A673 (cell line): ENCODE measurements around the gene TBC1D24. TPM values are rescaled to one million over a fixed set of nuclear protein-coding genes. Genes with fewer than 3 reads are reported as not detected.

Experiments used
- BruUV-seq: library from RNA; stranded (reverse); fragments of 400-500 nt; replicated peaks from 2 replicates; lab custom pipeline; 2021; lab: Mats Ljungman, UMichigan
- CTCF ChIA-PET: fragments of 300-600 bp; sonication (Branson Sonifier 250); formaldehyde crosslinking; loops from one replicate; lab custom pipeline; 2022; ENCODE audit warnings: antibody characterized with exemption; lab: Charles Lee
- POLR2A ChIA-PET: fragments of 300-600 bp; sonication (Branson Sonifier 250); formaldehyde crosslinking; loops from one replicate; lab custom pipeline; 2022; ENCODE audit warnings: antibody characterized with exemption; ENCODE audit not compliant: low non-redundant PET; lab: Charles Lee
- DNase-seq: peaks from one replicate; pipeline ENCODE4 v3.0.0-alpha.2; 2015; ENCODE audit warnings: low spot score
- H3K27ac ChIP-seq: fragments of 200-600 bp; sonication (generic); 2 replicates; pipeline ENCODE4 v1.5.1; 2016; ENCODE audit warnings: mixed run types, low read depth, mild to moderate bottlenecking, mixed read lengths, antibody characterized with exemption, low read length; ENCODE audit not compliant: poor library complexity, severe bottlenecking
- H3K27me3 ChIP-seq: fragments of 200-600 bp; sonication (generic); replicated peaks from 2 replicates; pipeline ENCODE4 v1.6.1; 2017; ENCODE audit warnings: mixed run types, low read depth, mild to moderate bottlenecking, mixed read lengths, antibody characterized with exemption, low read length; ENCODE audit not compliant: insufficient read depth, poor library complexity
- H3K36me3 ChIP-seq: fragments of 200-600 bp; sonication (generic); 2 replicates; pipeline ENCODE4 v1.6.1; 2016; ENCODE audit warnings: mixed run types, mild to moderate bottlenecking, mixed read lengths, antibody characterized with exemption, low read length; ENCODE audit not compliant: insufficient read depth, poor library complexity, severe bottlenecking
- H3K4me1 ChIP-seq: fragments of 200-600 bp; sonication (generic); 2 replicates; pipeline ENCODE4 v1.6.1; 2017; ENCODE audit warnings: mixed run types, mild to moderate bottlenecking, mixed read lengths, antibody characterized with exemption, low read length; ENCODE audit not compliant: insufficient read depth, poor library complexity, severe bottlenecking
- H3K4me3 ChIP-seq: fragments of 200-600 bp; sonication (generic); 2 replicates; pipeline ENCODE4 v1.5.1; 2016; ENCODE audit warnings: low read depth, mixed run types, mild to moderate bottlenecking, mixed read lengths, low read length; ENCODE audit not compliant: poor library complexity, severe bottlenecking
- H3K9me3 ChIP-seq: fragments of 200-600 bp; sonication (generic); 2 replicates; pipeline ENCODE4 v1.6.1; 2016; ENCODE audit warnings: mixed run types, low read depth, mild to moderate bottlenecking, mixed read lengths, antibody characterized with exemption, low read length; ENCODE audit not compliant: poor library complexity, severe bottlenecking
- EZH2 ChIP-seq: fragments of 200-600 bp; sonication (generic); IDR thresholded peaks from 2 replicates; pipeline ENCODE4 v1.6.1; 2017; ENCODE audit warnings: borderline replicate concordance, low read depth, mild to moderate bottlenecking, mixed read lengths, antibody characterized with exemption, low read length; ENCODE audit not compliant: poor library complexity, severe bottlenecking
- intact Hi-C: fragments of 100-400 bp; cut with micrococcal nuclease; formaldehyde crosslinking; loops from one replicate; pipeline ENCODE4 v1.10.0; 2022; ENCODE audit not compliant: unreplicated experiment
- total RNA-seq: library from RNA; stranded (reverse); gene quantifications from 2 replicates; pipeline ENCODE4 v1.2.3, GENCODE V29; 2021
- TF ChIP-seq, protein P1 (sequence below): fragments of 300-800, 200-600 bp; sonication (generic); conservative IDR thresholded peaks from 2 replicates; pipeline ENCODE4 v1.5.1; 2017; ENCODE audit warnings: low read depth, mild to moderate bottlenecking, antibody characterized with exemption, low read length, moderate library complexity, mixed read lengths

The TBC1D24 gene
- total RNA-seq, 1 experiment from 2014 or later = 24.2 TPM

GRCh38 chr16:2472488-2472864 is 2.5 kb upstream of the TBC1D24 start:
- BruUV-seq = no TSS peak
- POLR2A ChIA-PET = no interaction called here
- Histone ChIP-seq H3K36me3 (no peaks in the 10 kb centered on the region), H3K27me3 (no peaks in the 10 kb centered on the region), H3K9me3 (no peaks in the 10 kb centered on the region), H3K4me1 (peaks cover 64% of the 10 kb centered on the region), H3K4me3 (no peak overlapping the region), H3K27ac (no peak overlapping the region)
- no peak for TF ChIP-seq EZH2
- TF ChIP-seq, protein P1, sequence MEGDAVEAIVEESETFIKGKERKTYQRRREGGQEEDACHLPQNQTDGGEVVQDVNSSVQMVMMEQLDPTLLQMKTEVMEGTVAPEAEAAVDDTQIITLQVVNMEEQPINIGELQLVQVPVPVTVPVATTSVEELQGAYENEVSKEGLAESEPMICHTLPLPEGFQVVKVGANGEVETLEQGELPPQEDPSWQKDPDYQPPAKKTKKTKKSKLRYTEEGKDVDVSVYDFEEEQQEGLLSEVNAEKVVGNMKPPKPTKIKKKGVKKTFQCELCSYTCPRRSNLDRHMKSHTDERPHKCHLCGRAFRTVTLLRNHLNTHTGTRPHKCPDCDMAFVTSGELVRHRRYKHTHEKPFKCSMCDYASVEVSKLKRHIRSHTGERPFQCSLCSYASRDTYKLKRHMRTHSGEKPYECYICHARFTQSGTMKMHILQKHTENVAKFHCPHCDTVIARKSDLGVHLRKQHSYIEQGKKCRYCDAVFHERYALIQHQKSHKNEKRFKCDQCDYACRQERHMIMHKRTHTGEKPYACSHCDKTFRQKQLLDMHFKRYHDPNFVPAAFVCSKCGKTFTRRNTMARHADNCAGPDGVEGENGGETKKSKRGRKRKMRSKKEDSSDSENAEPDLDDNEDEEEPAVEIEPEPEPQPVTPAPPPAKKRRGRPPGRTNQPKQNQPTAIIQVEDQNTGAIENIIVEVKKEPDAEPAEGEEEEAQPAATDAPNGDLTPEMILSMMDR = no peak
- intact Hi-C loops = no loop called here
- DNase-seq = no peak
- CTCF ChIA-PET = no interaction called here

- Histone ChIP-seq H3K36me3 (no peaks in the 10 kb centered on the region), H3K9me3 (no peaks in the 10 kb centered on the region), H3K27ac (no peak overlapping the region), H3K4me1 (peaks cover 60% of the 10 kb centered on the region), H3K27me3 (no peaks in the 10 kb centered on the region), H3K4me3 (peak overlapping the region; percentile 87)
- BruUV-seq = no TSS peak
- no peak for DNase-seq
- POLR2A ChIA-PET = no interaction called here
- TF ChIP-seq, protein P1 = no peak
- TF ChIP-seq EZH2 = no peak
- CTCF ChIA-PET = no interaction called here
- intact Hi-C loops = no loop called here
These were observed 2.0 kb upstream of the TBC1D24 start for GRCh38 chr16:2472885-2473445.

- Histone ChIP-seq H3K4me3 (peak overlapping the region; percentile 87), H3K27me3 (no peaks in the 10 kb centered on the region)
- POLR2A ChIA-PET = no interaction called here
These were observed 1.4 kb upstream of the TBC1D24 start for GRCh38 chr16:2473446-2473926.

More at GRCh38 chr16:2473446-2473926, 1.4 kb upstream of the TBC1D24 start:
- TF ChIP-seq EZH2 = no peak
- TF ChIP-seq, protein P1 = no peak
- intact Hi-C loops = no loop called here
- BruUV-seq = no TSS peak
- DNase-seq = no peak
- Histone ChIP-seq H3K27ac (no peak overlapping the region), H3K36me3 (no peaks in the 10 kb centered on the region), H3K9me3 (no peaks in the 10 kb centered on the region), H3K4me1 (peaks cover 54% of the 10 kb centered on the region)
- CTCF ChIA-PET = no interaction called here
